ENCODE data around the gene ZNF536.

- TF ChIP-seq, protein P1, sequence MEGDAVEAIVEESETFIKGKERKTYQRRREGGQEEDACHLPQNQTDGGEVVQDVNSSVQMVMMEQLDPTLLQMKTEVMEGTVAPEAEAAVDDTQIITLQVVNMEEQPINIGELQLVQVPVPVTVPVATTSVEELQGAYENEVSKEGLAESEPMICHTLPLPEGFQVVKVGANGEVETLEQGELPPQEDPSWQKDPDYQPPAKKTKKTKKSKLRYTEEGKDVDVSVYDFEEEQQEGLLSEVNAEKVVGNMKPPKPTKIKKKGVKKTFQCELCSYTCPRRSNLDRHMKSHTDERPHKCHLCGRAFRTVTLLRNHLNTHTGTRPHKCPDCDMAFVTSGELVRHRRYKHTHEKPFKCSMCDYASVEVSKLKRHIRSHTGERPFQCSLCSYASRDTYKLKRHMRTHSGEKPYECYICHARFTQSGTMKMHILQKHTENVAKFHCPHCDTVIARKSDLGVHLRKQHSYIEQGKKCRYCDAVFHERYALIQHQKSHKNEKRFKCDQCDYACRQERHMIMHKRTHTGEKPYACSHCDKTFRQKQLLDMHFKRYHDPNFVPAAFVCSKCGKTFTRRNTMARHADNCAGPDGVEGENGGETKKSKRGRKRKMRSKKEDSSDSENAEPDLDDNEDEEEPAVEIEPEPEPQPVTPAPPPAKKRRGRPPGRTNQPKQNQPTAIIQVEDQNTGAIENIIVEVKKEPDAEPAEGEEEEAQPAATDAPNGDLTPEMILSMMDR (IDR thresholded peaks at IDR 0.05), result no peak
- no peak for TF ChIP-seq POLR2A (IDR thresholded peaks at IDR 0.05)
Measured at GRCh38 chr19:30565636-30566035, 193.5 kb downstream of the ZNF536 start.
